Urinary bladder (tissue), 4 donors: ENCODE results near the gene CHDH. TPM values are rescaled to one million over a fixed set of nuclear protein-coding genes. Genes with fewer than 3 reads are reported as not detected.

Source experiments
- DNase-seq: peaks from one replicate; pipeline ENCODE4 v3.0.0-alpha.2; 2015; ENCODE audit errors: extremely low spot score
- H3K27ac ChIP-seq: one replicate; pipeline ENCODE4 v1.5.1; 2013; ENCODE audit warnings: low read depth, mild to moderate bottlenecking, moderate library complexity
- H3K36me3 ChIP-seq: one replicate; pipeline ENCODE4 v1.6.1; 2013; ENCODE audit warnings: mild to moderate bottlenecking, moderate library complexity; ENCODE audit not compliant: insufficient read depth
- H3K4me1 ChIP-seq: one replicate; pipeline ENCODE4 v1.6.1; 2013; ENCODE audit warnings: mild to moderate bottlenecking, moderate library complexity; ENCODE audit not compliant: insufficient read depth
- H3K4me3 ChIP-seq: one replicate; pipeline ENCODE4 v1.5.1; 2013; ENCODE audit warnings: low read depth, low read length
- WGBS: extraction: QIAGEN DNeasy Blood & Tissue Kit; methylation state at CpG from one replicate; pipeline ENCODE4 v1.1.7; 2013; 5-methylcytosine and 5-hydroxymethylcytosine counted together
- polyA plus RNA-seq: library from polyadenylated mRNA; stranded (reverse); fragments of 200-250 nt; gene quantifications from one replicate; pipeline ENCODE4 v1.2.3, GENCODE V29; 2013
- total RNA-seq: library from RNA; depleted of rRNA; stranded (reverse); fragments of >200 nt; gene quantifications from one replicate; pipeline ENCODE4 v1.2.3, GENCODE V29; 2014
- donor health status: healthy with polysubstance abuse.
- donor health status: healthy.

Gene CHDH
- total and polyA plus RNA-seq, 2 donors = 0.49 to 0.58 TPM

DNA sequence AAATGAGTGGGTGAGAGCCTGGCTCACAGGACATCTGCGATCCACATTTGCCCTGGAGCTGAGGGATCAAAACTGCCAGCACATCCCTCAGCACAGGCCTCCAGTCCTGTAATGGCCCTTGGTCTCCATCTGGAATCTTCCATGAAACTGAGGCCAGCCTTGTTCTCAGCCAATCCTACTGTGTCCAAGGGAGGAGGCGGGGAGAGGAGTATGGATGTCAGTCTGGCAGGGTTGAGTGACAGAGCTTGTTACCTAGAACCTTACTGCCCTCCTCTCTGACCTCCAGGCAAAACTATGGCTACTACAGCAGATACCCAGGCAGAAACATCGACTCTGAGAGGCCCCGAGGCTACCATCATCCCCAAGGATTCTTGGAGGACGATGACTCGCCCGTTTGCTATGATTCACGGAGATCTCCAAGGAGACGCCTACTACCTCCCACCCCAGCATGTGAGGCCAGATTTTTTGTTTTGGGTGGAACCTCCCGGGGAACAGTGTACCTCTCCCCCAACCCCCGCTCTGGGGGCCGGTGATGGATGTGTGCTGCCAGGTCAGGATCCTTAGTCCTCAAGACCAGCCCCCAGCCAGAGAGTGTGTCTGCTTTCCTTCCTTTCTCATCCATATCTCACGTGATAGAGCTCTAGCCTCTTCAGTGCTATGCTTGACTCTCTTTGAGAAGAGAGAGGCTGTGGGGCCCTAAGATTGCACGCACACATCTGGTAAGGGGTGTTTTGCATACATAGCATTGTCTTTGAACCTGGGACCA lies 41.3 kb downstream of the CHDH start:
- no peak for DNase-seq
- no peak overlapping the region for H3K4me3 ChIP-seq
- no peaks in the 10 kb centered on the region for H3K4me1 ChIP-seq
- 61% methylated on average over 14 of the region's 14 CpGs for WGBS
- no peak overlapping the region for H3K27ac ChIP-seq
- no peaks in the 10 kb centered on the region for H3K36me3 ChIP-seq

DNA sequence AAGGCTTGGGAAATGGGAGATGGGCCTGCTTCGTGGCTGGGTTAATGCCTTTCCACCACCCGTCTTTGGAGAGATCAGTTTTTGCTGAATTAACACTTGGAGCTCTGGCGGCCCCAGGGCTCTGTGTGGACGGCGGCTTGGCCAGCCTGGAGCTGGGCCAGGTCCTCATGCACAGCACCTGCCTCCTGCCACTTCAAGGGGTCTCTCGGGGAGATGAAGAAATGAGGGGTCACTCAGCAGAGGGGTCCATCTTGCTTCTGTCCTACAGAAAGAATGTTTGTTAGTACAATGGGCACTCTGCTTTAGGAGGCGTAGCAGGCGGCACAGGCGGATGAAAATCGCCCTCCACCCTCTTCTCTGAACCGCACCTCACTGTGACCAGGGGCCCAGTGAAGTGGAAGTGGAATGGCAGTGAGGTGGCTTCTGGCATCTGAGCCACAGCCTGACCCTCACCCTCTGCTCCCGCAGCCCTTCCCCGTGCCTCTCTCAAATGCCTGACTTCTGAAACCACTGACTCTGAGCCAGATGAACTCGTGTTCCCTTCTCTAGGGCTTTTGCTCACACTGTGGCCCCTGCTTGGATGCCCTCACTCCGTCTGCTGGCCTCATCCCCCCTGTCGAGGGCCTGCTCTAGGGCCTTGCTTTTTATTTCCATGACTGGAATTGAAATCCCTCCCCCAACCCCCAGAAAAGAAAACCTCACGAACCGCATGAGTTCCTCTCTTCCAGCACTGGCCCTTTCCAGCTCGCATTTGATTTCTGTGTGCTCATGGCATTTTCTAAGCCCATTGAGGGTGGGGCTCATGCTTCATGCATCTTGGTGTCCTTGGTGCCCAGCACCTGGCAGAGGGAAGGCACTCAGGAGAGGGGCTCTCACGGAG lies 42.2 kb downstream of the CHDH start:
- WGBS = 83% methylated on average over 20 of the region's 20 CpGs
- no peak overlapping the region for H3K27ac ChIP-seq
- no peak for DNase-seq
- H3K36me3 ChIP-seq = no peaks in the 10 kb centered on the region
- H3K4me3 ChIP-seq = no peak overlapping the region
- H3K4me1 ChIP-seq = no peaks in the 10 kb centered on the region

DNA sequence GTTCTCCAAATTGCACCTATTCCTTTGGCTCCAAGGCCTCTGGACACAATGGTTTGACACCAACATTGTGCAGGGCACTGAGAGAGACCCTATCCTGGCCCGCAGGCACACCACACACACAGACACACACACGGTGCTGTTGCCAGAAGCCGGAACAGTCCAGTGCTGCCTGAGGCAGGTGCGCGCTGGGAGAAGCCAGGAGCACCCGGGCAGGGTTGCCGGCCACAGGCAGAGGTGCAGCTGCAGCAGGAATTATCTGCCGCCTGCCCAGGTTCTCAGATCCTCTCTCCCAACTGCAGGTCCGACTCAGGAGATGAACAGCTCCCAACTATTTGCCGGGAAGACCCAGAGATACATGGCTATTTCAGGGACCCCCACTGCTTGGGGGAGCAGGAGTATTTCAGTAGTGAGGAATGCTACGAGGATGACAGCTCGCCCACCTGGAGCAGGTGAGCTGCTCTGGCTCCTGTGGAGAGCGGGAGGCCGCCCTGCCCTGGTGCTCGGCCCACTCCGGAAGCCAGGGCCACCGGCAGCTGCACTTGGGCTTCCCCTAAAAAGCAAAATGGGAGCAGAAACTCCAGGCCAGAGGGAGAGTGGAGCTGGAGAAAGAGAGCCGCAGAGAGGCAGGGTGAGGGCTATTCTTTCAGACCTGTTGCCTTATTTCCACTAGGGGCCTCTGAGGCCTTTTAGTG lies 42.9 kb downstream of the CHDH start:
- Histone ChIP-seq H3K4me1 (no peaks in the 10 kb centered on the region), H3K4me3 (no peak overlapping the region), H3K27ac (no peak overlapping the region), H3K36me3 (no peaks in the 10 kb centered on the region)
- WGBS = 92% methylated on average over 18 of the region's 18 CpGs
- DNase-seq = no peak

DNA sequence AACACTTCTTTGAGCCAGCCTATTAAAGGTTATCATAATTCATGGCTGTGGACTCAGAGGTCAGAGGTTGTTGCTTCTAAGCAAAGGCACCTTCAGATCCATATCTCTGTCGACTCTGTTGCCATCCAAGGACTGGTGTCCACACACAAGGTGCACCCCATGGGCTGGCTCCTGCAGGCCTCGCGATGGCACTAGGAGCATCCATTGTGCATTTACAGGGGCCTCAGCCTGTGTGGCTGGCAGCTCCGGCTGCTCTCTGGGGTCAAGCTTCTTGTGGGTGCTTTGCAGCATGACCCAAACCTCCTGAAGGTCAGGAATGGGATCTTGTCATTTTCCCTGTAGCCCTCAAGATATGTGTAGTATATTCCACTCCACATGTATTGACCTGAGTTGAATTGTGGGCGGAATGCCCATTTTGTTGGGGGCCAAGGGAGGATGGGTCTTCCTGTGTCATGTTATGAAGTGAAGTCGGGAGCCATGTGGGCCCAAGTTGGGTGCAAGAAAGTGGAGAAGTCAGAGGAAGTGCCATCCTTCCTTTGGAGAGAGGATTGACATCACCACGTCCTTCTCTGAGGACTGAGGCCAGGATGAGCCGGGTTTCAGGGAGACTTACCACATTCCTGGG lies 43.9 kb downstream of the CHDH start:
- Histone ChIP-seq H3K27ac (no peak overlapping the region), H3K4me1 (no peaks in the 10 kb centered on the region), H3K36me3 (no peaks in the 10 kb centered on the region)

DNA sequence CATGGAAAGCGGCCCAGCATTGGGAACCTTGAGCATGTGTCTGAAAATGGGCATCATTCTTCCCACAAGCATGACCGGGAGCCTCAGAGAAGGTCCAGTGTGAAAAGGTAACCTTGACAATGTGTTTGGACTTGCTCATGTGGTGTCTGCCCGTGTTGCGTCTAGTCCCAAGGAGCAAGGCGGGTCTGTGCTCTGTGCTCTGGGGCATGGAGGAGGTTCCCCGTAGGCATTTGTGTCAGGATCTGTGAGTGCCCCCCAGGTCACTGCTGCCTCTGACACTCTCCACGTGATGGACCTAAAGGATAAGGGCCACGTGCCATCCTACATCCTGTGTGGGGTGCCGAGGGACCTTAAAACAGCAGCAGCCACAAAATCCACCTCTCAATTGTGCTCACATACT lies 44.9 kb downstream of the CHDH start:
- no peak for DNase-seq
- 94% methylated on average over 9 of the region's 9 CpGs for WGBS
- Histone ChIP-seq H3K27ac (no peak overlapping the region), H3K36me3 (no peaks in the 10 kb centered on the region), H3K4me1 (no peaks in the 10 kb centered on the region), H3K4me3 (no peak overlapping the region)

More for the DNA sequence above, 43.9 kb downstream of the CHDH start:
- 89% methylated on average over 8 of the region's 8 CpGs for WGBS
- DNase-seq = no peak
- no peak overlapping the region for H3K4me3 ChIP-seq

DNA sequence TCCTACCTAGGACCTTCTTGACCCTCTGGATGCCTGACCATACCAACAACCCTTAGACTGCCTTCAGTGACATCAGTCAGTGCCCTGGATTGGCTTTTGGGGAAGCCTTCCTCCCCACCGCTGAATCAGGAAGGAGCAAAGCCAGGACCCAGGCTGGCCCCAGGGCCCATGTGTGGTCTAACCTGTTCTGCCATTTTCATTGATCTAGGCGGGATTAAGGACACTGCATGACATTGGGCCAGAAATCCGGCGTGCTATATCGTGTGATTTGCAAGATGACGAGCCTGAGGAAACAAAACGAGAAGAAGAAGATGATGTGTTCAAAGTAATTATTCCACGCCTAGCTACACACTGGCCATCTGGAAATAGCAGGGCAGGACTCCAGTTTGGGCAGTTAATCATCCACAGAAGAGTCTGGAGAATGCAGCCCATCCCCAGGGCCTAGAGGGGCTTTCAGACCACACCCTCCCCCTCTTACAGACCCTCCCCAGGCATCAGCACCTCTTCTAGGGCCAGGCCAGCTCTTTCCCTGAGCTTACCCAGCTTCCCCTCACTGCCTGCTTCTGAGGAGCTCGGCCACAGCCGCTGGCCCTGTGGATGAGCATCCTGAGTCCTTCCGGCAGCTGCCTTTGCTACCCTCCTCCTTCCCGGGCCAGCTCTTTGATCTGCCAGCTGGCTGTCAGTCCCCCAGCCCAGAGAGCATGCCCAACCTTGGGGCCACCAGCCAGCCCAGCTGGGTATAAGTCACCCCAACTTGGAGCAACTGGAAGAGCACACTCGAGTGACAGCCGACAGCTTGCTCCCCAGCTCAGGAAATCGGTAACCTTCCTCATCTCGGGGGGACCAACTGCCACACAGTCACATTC lies 45.9 kb downstream of the CHDH start:
- 83% methylated on average over 16 of the region's 16 CpGs for WGBS
- no peak overlapping the region for H3K27ac ChIP-seq
- H3K4me1 ChIP-seq = no peaks in the 10 kb centered on the region
- no peaks in the 10 kb centered on the region for H3K36me3 ChIP-seq
- no peak for DNase-seq
- no peak overlapping the region for H3K4me3 ChIP-seq

DNA sequence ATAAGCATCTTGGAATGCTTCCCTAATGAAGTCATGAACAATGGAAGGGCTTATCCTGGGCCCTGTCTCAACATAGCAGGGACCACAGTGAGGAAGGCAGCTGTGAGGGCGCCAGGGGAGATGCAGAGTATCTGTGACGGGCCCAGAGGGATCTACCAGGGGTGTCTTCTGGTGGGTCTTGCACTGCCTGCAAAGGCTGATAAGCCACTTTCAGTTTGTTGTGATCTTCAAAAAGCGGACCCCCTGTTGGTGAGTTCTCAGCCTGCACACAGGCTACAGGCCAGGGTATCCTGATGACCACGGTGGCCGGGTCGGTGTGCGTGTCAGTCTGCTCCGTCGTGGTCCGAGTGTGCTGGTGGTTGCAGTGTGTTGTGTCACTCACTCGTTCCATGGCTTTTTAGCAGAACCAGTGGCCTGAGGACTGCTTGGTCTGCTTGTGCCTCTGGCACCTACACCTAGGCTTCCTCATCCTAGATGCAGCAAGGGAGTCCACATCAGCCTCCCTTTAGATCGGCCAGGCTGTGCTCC lies 46.8 kb downstream of the CHDH start:
- WGBS = 95% methylated on average over 12 of the region's 12 CpGs
- Histone ChIP-seq H3K36me3 (no peaks in the 10 kb centered on the region), H3K27ac (no peak overlapping the region), H3K4me3 (no peak overlapping the region), H3K4me1 (no peaks in the 10 kb centered on the region)
- DNase-seq = no peak

DNA sequence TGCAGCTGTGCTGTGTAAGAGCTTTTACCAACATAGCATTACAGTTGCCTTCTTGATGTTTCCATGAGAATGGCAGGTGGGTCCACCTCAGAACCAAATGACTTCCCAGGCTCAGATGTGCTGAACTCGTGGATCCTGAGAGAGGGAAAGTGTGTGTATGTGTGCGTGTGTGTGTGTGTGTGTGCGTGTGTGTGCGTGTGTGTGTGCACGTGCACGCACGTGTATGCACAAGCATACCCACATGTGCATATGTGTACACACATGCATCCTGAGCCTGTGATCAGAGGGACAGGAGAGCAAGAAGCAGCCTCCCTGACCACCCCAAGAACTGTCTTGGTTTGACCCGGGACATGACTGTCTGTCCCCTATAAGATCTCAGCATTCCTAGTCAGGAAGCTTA lies 48.1 kb downstream of the CHDH start:
- WGBS = 85% methylated on average over 8 of the region's 8 CpGs
- no peak overlapping the region for H3K27ac ChIP-seq

DNA sequence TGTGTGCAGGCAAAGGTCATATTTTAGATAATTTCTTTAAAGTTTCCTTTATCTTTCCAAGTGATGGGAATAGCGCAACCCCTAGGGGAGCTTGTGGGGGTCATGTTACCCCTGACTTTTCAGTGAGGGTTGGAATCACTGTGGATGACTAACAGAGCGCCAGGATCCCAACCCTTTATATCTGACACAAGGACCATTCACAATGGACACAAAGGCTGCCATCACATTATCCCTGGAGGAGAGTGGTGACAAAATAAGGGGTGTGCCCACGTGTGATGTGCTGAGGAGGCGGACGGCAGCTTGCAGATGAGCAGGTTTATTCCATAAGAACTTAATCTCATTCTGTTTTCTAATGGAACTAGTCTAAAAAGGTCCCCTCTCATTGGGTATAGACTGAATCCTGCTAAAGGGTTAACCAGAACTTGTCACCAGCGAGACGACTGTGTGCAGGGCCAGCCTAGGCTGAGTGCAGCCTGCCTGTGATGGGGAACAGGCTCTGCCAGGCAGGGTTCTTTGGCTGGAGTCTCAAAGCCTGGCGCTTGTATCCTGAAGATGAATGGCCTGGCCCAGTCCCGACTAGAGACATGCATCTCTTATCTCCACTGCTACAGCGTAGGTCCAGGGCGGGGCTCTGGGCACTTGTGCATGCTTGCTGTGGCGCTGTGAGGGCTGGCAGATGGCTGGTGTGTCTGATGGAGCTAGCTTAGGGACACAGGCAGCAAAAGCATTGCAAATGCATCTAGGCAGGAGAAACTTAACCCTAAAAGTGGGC lies 50.2 kb downstream of the CHDH start:
- Histone ChIP-seq H3K4me1 (no peaks in the 10 kb centered on the region), H3K4me3 (no peak overlapping the region), H3K36me3 (no peaks in the 10 kb centered on the region), H3K27ac (no peak overlapping the region)
- WGBS = 43% methylated on average over 12 of the region's 12 CpGs
- no peak for DNase-seq

More for the DNA sequence above, 48.1 kb downstream of the CHDH start:
- Histone ChIP-seq H3K4me3 (no peak overlapping the region), H3K4me1 (no peaks in the 10 kb centered on the region), H3K36me3 (no peaks in the 10 kb centered on the region)
- no peak for DNase-seq

DNA sequence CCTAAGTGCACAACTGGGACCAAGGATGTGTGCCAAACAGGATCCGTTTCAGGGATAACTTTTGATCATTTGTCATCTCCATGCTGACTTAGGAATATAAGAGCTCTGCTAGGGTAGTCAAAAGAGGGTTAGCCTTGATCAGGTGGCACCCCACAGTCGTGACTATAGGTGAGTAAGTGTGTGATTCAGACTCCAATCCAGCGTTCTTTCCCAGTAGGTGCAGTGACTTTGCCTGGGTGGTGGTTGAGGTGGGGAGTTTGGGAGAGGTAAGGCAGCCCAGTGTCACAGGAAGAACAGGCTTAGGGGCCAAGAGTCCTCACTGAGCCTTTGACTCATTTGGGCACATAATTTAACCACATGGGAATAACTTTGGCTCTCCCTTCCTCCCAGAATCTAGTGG lies 51.0 kb downstream of the CHDH start:
- H3K4me3 ChIP-seq = no peak overlapping the region
- H3K27ac ChIP-seq = no peak overlapping the region
- no peaks in the 10 kb centered on the region for H3K36me3 ChIP-seq
- no peaks in the 10 kb centered on the region for H3K4me1 ChIP-seq
- DNase-seq = no peak
- 72% methylated on average over 3 of the region's 3 CpGs for WGBS

DNA sequence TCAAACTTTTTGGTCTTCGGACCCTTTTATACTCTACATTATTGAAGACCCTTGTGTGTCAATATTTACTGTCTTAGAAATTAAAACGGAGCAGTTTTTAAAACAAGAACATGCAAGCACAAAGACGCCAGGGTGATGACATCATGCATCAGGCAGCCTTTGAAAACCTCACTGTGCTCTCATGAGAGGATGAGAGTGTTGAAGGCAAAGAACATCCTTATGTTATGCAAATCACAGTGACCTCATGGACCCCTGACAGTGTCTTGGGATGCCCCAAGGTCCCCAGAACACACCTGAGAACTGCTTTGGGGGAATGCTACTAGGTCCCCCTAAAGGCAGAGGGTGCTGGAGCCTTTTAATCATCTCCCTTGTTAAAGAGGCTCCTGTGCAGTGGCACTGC lies 51.6 kb downstream of the CHDH start:
- no peak overlapping the region for H3K27ac ChIP-seq
- no peaks in the 10 kb centered on the region for H3K4me1 ChIP-seq
- no peak overlapping the region for H3K4me3 ChIP-seq
- no peak for DNase-seq
- no peaks in the 10 kb centered on the region for H3K36me3 ChIP-seq
- WGBS = 59% methylated on average over 3 of the region's 3 CpGs

DNA sequence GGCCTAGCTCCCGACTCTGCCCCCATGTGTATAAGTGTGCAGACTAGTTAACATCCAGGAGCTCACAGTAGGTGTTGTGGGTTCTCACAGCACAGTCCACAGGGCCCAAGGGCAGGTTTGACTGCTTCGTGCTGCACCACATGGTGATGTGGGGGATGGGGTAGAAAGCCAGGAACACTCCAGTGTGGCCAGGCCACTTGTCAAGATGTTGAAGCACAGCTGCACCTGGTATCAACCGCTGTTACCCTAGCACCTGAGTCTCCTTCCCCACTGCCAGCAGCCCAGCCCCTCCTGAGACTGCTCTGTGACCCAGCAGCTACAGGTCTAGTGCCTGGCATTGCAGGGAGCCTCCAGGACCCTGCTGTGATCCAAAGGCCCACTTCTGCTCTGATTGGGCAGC lies 53.4 kb downstream of the CHDH start:
- no peaks in the 10 kb centered on the region for H3K36me3 ChIP-seq
- no peak overlapping the region for H3K4me3 ChIP-seq
- DNase-seq = no peak
- no peak overlapping the region for H3K27ac ChIP-seq
- H3K4me1 ChIP-seq = no peaks in the 10 kb centered on the region
- WGBS = 91% methylated on average over 3 of the region's 3 CpGs
